SK-N-MC (cell line): ENCODE measurements around the gene GORASP1.

Experiments
- DNase-seq: peaks from one replicate; pipeline ENCODE4 v3.0.0-alpha.2; 2011; ENCODE audit warnings: low read depth, low spot score
- H3K27ac ChIP-seq: fragments of 200-600 bp; sonication (generic); 2 replicates; pipeline ENCODE4 v1.5.1; 2016; ENCODE audit warnings: mixed run types
- H3K36me3 ChIP-seq: fragments of 200-600 bp; sonication (generic); 2 replicates; pipeline ENCODE4 v1.6.1; 2017; ENCODE audit warnings: antibody characterized with exemption, low read length, mixed read lengths; ENCODE audit not compliant: insufficient read depth
- H3K4me3 ChIP-seq: fragments of 200-600 bp; sonication (generic); 2 replicates; pipeline ENCODE4 v1.5.1; 2016
- H3K9ac ChIP-seq: fragments of 200-600 bp; sonication (generic); 2 replicates; pipeline ENCODE4 v1.8.0; 2017; ENCODE audit warnings: mixed run types, mixed read lengths; ENCODE audit not compliant: insufficient read length
- H3K9me3 ChIP-seq: fragments of 200-600 bp; sonication (generic); 2 replicates; pipeline ENCODE4 v1.6.1; 2017; ENCODE audit warnings: low read depth, mild to moderate bottlenecking, antibody characterized with exemption, low read length, moderate library complexity, mixed read lengths
- EZH2 ChIP-seq: fragments of 200-600 bp; sonication (generic); IDR thresholded peaks from one replicate; pipeline ENCODE4 v1.6.1; 2017; ENCODE audit warnings: antibody characterized with exemption
- FOXP2 ChIP-seq: optimal IDR thresholded peaks from 2 replicates; pipeline ENCODE3; 2011; ENCODE audit warnings: mild to moderate bottlenecking, moderate library complexity; ENCODE audit not compliant: insufficient read depth; ENCODE audit errors: extremely low read length, control extremely low read depth
- POLR2AphosphoS5 ChIP-seq: IDR thresholded peaks from 2 replicates; pipeline ENCODE4 v1.6.1; 2012; ENCODE audit warnings: mild to moderate bottlenecking, low read depth, low read length, borderline replicate concordance

The GORASP1 gene

GRCh38 chr3:39149059-39149455, 41.6 kb upstream of the GORASP1 start:
- H3K9me3 ChIP-seq, result no peaks in the 10 kb centered on the region
- TF ChIP-seq EZH2 (no peak), FOXP2 (no peak), POLR2AphosphoS5 (no peak)
- no peak for DNase-seq
- no peak overlapping the region for H3K4me3 ChIP-seq
- H3K27ac ChIP-seq, result no peak overlapping the region
- no peaks in the 10 kb centered on the region for H3K36me3 ChIP-seq
- no peak overlapping the region for H3K9ac ChIP-seq

GRCh38 chr3:39148435-39149058, 41.1 kb upstream of the GORASP1 start:
- Histone ChIP-seq H3K9me3 (no peaks in the 10 kb centered on the region), H3K9ac (no peak overlapping the region), H3K36me3 (no peaks in the 10 kb centered on the region), H3K4me3 (no peak overlapping the region), H3K27ac (no peak overlapping the region)
- DNase-seq, result no peak
- TF ChIP-seq FOXP2, result no peak
- TF ChIP-seq EZH2, result no peak
- no peak for TF ChIP-seq POLR2AphosphoS5

GRCh38 chr3:39147711-39148434, 40.4 kb upstream of the GORASP1 start:
- Histone ChIP-seq H3K9ac (no peak overlapping the region), H3K36me3 (no peaks in the 10 kb centered on the region), H3K9me3 (no peaks in the 10 kb centered on the region), H3K27ac (peak overlapping the region; percentile 57; the same call in 1 of the 2 replicates), H3K4me3 (no peak overlapping the region)
- TF ChIP-seq POLR2AphosphoS5, result no peak
- TF ChIP-seq EZH2, result no peak
- no peak for TF ChIP-seq FOXP2
- DNase-seq, result no peak

- Histone ChIP-seq H3K9me3 (no peaks in the 10 kb centered on the region), H3K4me3 (no peak overlapping the region), H3K36me3 (no peaks in the 10 kb centered on the region), H3K27ac (no peak overlapping the region), H3K9ac (no peak overlapping the region)
- TF ChIP-seq EZH2 (no peak), POLR2AphosphoS5 (no peak), FOXP2 (no peak)
- DNase-seq, result no peak
These were observed 39.5 kb upstream of the GORASP1 start for GRCh38 chr3:39146611-39147591.

GRCh38 chr3:39146083-39146501, 38.7 kb upstream of the GORASP1 start:
- Histone ChIP-seq H3K36me3 (no peaks in the 10 kb centered on the region), H3K27ac (no peak overlapping the region), H3K4me3 (no peak overlapping the region), H3K9ac (no peak overlapping the region), H3K9me3 (no peaks in the 10 kb centered on the region)
- DNase-seq, result no peak
- TF ChIP-seq POLR2AphosphoS5, result no peak
- TF ChIP-seq FOXP2, result no peak
- TF ChIP-seq EZH2, result no peak

GRCh38 chr3:39144748-39145380, 37.4 kb upstream of the GORASP1 start:
- Histone ChIP-seq H3K9me3 (no peaks in the 10 kb centered on the region), H3K27ac (no peak overlapping the region), H3K4me3 (no peak overlapping the region), H3K36me3 (no peaks in the 10 kb centered on the region), H3K9ac (no peak overlapping the region)
- DNase-seq, result no peak
- TF ChIP-seq FOXP2 (no peak), POLR2AphosphoS5 (no peak), EZH2 (no peak)

- Histone ChIP-seq H3K9ac (no peak overlapping the region), H3K9me3 (no peaks in the 10 kb centered on the region), H3K4me3 (no peak overlapping the region), H3K36me3 (no peaks in the 10 kb centered on the region), H3K27ac (no peak overlapping the region)
- TF ChIP-seq POLR2AphosphoS5 (no peak), FOXP2 (no peak), EZH2 (no peak)
- no peak for DNase-seq
These were observed 36.8 kb upstream of the GORASP1 start for GRCh38 chr3:39144095-39144747.
